Measurements from ENCODE around the gene RNASE4. TPM values are rescaled to one million over a fixed set of nuclear protein-coding genes. Genes with fewer than 3 reads are reported as not detected.

The RNASE4 gene
- total and polyA plus RNA-seq, 10 of the 15 experiments (the other 5 are each of a cell fraction or from before 2014, with no cell fraction given): 0.87 to 2.6 (median 1.3) TPM

DNA sequence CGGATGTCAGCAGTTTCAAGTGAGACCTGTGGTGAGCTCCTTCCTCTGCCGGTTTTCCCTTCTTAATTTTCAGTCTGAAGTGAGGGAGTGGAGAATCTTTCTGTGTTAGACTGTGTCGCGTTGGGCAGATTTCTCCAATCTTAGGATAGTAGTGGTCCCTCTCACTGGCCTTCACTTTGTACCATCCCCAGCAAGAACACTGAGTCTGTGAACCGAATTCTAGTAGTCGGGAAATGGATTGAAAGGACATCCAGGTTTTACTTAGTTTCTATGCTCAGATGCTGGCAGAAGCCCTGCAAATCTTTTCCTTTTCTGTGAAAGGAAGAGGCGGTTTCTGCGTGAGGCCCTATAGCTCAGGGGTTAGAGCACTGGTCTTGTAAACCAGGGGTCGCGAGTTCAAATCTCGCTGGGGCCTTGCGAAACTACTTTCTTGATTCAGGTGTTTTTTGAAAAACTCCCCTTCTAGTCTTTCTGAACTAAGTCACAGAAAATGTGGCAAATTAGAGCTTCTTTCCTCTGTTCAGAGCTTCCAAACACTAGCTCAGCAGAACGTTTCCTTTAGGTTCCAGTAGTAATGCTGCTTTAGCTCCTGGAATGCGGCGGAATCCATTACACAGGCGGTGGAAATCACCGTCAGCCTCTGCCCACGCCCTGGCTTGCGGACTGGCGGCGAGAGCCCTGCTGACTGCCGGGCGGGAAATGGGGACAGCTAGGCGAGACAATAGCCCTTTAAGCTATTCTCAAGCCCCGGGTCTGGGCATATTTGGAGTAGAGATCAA is 2.8 kb upstream of the RNASE4 start (continued):
- no peak for TF ChIP-seq NR2C2 (IDR thresholded peaks at IDR 0.05; ENCODE audit: borderline replicate concordance, control insufficient read depth, insufficient read length, low read depth)
- no peak for TF ChIP-seq SMAD5 (IDR thresholded peaks at IDR 0.05; ENCODE audit: low read depth)
- TF ChIP-seq BRCA1 (IDR thresholded peaks at IDR 0.05; ENCODE audit: low read depth, low read length): no peak
- TF ChIP-seq TBL1XR1 (IDR thresholded peaks at IDR 0.05; ENCODE audit: low read depth, low read length): peak; percentile 79
- peak; percentile 77 for TF ChIP-seq YY1 (IDR thresholded peaks at IDR 0.05; ENCODE audit: low read depth, low read length)
- TF ChIP-seq, protein P1, sequence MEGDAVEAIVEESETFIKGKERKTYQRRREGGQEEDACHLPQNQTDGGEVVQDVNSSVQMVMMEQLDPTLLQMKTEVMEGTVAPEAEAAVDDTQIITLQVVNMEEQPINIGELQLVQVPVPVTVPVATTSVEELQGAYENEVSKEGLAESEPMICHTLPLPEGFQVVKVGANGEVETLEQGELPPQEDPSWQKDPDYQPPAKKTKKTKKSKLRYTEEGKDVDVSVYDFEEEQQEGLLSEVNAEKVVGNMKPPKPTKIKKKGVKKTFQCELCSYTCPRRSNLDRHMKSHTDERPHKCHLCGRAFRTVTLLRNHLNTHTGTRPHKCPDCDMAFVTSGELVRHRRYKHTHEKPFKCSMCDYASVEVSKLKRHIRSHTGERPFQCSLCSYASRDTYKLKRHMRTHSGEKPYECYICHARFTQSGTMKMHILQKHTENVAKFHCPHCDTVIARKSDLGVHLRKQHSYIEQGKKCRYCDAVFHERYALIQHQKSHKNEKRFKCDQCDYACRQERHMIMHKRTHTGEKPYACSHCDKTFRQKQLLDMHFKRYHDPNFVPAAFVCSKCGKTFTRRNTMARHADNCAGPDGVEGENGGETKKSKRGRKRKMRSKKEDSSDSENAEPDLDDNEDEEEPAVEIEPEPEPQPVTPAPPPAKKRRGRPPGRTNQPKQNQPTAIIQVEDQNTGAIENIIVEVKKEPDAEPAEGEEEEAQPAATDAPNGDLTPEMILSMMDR (IDR thresholded peaks at IDR 0.05 in 2 of 3, conservative IDR thresholded peaks at IDR 0.05 in 1 of 3; ENCODE audit: control insufficient read depth in 2 of 3, extremely low read depth in 1 of 3, insufficient read depth in 1 of 3, low read depth in 3 of 3, low read length in 3 of 3): no peak
- no peak for TF ChIP-seq RBBP5 (conservative IDR thresholded peaks at IDR 0.05)
- TF ChIP-seq, protein P2, sequence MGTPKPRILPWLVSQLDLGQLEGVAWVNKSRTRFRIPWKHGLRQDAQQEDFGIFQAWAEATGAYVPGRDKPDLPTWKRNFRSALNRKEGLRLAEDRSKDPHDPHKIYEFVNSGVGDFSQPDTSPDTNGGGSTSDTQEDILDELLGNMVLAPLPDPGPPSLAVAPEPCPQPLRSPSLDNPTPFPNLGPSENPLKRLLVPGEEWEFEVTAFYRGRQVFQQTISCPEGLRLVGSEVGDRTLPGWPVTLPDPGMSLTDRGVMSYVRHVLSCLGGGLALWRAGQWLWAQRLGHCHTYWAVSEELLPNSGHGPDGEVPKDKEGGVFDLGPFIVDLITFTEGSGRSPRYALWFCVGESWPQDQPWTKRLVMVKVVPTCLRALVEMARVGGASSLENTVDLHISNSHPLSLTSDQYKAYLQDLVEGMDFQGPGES (IDR thresholded peaks at IDR 0.05): no peak
- no peak for TF ChIP-seq NRF1 (conservative IDR thresholded peaks at IDR 0.05; ENCODE audit: low read depth, low read length)
- no peak for TF ChIP-seq HDGF (IDR thresholded peaks at IDR 0.05)
- TF ChIP-seq HCFC1 (IDR thresholded peaks at IDR 0.05; ENCODE audit: low read length): no peak
- no peak for TF ChIP-seq SREBF1 (IDR thresholded peaks at IDR 0.05; ENCODE audit: low read length)
- TF ChIP-seq SP1 (IDR thresholded peaks at IDR 0.05; ENCODE audit: low read depth, low read length): peak; percentile 21
- no peak for TF ChIP-seq MYB (IDR thresholded peaks at IDR 0.05; ENCODE audit: borderline replicate concordance, low read depth, low read length)
- no peak; the same call in 1 of the 2 replicates for TF ChIP-seq RB1 (IDR thresholded peaks at IDR 0.05; ENCODE audit: borderline replicate concordance)
- TF ChIP-seq KLF5 (IDR thresholded peaks at IDR 0.05; ENCODE audit: partially characterized antibody): peak; percentile 82
- no peak for TF ChIP-seq PAX5 (IDR thresholded peaks at IDR 0.05; ENCODE audit: borderline replicate concordance, low read depth, low read length)
- TF ChIP-seq JUNB (IDR thresholded peaks at IDR 0.05): 0 out of 2 replicates have a peak, but pooled peaks have one; percentile 12
- TF ChIP-seq, protein P3, sequence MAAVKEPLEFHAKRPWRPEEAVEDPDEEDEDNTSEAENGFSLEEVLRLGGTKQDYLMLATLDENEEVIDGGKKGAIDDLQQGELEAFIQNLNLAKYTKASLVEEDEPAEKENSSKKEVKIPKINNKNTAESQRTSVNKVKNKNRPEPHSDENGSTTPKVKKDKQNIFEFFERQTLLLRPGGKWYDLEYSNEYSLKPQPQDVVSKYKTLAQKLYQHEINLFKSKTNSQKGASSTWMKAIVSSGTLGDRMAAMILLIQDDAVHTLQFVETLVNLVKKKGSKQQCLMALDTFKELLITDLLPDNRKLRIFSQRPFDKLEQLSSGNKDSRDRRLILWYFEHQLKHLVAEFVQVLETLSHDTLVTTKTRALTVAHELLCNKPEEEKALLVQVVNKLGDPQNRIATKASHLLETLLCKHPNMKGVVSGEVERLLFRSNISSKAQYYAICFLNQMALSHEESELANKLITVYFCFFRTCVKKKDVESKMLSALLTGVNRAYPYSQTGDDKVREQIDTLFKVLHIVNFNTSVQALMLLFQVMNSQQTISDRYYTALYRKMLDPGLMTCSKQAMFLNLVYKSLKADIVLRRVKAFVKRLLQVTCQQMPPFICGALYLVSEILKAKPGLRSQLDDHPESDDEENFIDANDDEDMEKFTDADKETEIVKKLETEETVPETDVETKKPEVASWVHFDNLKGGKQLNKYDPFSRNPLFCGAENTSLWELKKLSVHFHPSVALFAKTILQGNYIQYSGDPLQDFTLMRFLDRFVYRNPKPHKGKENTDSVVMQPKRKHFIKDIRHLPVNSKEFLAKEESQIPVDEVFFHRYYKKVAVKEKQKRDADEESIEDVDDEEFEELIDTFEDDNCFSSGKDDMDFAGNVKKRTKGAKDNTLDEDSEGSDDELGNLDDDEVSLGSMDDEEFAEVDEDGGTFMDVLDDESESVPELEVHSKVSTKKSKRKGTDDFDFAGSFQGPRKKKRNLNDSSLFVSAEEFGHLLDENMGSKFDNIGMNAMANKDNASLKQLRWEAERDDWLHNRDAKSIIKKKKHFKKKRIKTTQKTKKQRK (IDR thresholded peaks at IDR 0.05; ENCODE audit: low read depth, low read length): no peak
- no peak for TF ChIP-seq FOXK2 (IDR thresholded peaks at IDR 0.05)
- TF ChIP-seq HDAC2 (IDR thresholded peaks at IDR 0.05): no peak
- TF ChIP-seq, protein P4, sequence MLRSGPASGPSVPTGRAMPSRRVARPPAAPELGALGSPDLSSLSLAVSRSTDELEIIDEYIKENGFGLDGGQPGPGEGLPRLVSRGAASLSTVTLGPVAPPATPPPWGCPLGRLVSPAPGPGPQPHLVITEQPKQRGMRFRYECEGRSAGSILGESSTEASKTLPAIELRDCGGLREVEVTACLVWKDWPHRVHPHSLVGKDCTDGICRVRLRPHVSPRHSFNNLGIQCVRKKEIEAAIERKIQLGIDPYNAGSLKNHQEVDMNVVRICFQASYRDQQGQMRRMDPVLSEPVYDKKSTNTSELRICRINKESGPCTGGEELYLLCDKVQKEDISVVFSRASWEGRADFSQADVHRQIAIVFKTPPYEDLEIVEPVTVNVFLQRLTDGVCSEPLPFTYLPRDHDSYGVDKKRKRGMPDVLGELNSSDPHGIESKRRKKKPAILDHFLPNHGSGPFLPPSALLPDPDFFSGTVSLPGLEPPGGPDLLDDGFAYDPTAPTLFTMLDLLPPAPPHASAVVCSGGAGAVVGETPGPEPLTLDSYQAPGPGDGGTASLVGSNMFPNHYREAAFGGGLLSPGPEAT (IDR thresholded peaks at IDR 0.05; ENCODE audit: low read depth): peak; percentile 87
- no peak for TF ChIP-seq ASH2L (IDR thresholded peaks at IDR 0.05; ENCODE audit: borderline replicate concordance, low read depth)
- TF ChIP-seq EZH2 (IDR thresholded peaks at IDR 0.05; ENCODE audit: borderline replicate concordance, control insufficient read depth, low read depth, low read length): no peak
- TF ChIP-seq NFYB (IDR thresholded peaks at IDR 0.05; ENCODE audit: insufficient read depth, low read depth, low read length): no peak

Data from GM12878 (cell line).